ENCODE results near the gene ERC2.

Gene ERC2

DNA sequence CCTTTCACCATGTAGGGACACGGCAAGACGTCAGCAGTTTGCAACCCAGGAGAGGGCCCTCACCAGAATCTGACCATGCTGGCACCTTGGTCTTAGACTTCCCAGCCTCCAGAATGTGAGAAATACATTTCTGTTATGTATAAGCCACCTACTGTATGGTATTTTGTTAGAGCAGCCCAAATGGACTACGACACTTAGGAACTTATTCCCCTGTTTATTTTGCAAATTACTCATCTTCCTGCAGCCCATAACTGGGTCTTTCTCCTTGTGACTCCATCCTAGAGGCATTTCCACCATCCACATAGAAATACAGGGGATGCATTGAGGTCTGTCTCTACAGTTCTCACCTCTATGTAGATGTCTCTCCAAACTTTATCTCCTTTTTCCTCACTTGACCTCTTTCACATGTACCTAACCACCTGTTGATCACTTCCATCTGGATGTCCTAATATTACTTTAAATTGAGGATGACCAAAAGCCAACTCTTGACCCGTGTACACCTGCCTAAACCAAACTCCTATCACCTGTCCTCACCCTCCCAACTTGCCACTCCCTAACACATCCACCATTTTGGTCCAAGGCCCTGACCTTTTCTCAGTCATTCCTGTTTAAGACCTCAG, 575.1 kb downstream of the ERC2 start:
- DNase-seq = no peak

DNA sequence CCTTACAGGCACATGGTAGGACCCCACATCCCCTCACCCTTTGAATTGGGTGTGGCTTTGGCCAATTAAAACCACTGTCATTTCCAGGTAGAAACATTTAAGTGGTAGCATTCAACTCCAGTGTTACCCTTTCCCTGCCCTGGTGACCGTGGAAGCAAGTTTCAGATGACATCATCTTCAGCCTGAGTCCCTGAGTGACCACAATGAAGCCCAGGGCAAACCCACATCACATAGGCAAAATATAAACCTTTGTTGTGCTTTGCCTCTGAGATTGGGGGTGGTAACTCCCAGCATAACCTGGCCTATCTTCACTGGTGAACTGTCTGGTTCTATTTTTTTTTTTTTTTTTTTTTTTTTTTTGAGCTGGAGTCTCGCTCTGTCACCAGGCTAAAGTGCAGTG, 577.2 kb downstream of the ERC2 start:
- no peak for DNase-seq

- peak in 4 of 56 donors; percentile 1 to 10 (median 3) for DNase-seq
These were observed 579.9 kb downstream of the ERC2 start for GRCh38 chr3:55888282-55888885.

GRCh38 chr3:55885721-55886120, 582.5 kb downstream of the ERC2 start:
- no peak for DNase-seq

DNA sequence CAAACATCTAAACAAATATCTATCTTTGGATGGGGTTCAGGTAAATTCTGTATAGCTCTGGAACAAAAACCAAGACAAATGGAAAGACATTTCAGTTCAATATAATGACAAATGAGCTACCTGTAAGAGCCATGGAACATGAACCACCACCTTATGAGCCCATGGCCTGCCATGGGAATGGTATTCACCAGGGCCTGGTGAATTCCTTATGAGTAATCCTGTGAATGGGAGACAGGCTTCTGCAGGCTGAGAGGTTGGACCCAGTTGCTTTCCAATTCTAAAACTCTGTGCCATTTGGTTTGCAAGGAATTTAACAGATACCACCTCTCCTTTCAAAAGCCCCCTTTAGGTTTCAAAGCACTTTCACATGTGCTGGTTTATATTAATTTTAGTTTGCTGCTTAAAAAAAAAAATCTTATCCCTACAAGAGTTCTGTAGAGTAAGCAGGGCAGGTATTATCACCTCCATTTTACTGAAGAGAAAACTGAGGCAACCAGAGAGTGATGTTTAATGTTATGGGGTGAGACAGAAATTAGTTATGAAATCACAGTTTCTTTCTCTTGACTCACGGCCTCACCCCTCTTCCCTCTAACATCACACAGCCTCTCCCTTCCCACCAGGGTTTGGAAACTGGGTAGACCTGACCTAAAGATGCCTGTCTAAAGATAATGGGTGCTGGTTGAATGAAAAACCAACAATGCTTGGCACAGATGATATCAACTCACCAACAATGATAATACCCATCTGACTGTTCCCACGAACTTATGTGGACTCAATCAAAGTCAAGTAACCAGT, 583.6 kb downstream of the ERC2 start:
- DNase-seq = no peak

DNA sequence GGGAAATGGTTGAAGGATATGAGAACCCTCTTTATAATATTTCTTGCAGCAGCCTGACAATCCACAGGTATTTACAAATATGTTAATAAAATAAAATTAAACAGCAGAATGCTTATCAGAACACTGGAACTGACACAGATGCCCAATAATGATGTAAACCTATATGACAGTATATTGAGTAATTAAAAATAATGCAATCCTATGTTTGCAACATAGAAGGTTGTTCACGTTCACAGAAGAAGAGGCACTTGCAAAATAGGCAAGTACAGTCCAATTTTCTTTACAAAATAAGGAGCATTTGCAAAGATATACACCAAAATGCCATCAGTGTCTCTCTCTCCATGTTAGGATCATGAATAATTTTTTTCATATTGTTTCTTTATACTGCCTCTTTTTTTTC, 584.2 kb downstream of the ERC2 start:
- no peak for DNase-seq

- no peak for DNase-seq
These were observed 586.3 kb downstream of the ERC2 start for GRCh38 chr3:55882006-55882405.

- DNase-seq = no peak
These were observed 587.9 kb downstream of the ERC2 start for GRCh38 chr3:55880357-55880756.

GRCh38 chr3:55879901-55880331, 588.4 kb downstream of the ERC2 start:
- DNase-seq = no peak

- DNase-seq = no peak
These were observed 590.6 kb downstream of the ERC2 start for GRCh38 chr3:55877703-55878102.

- DNase-seq = no peak
These were observed 591.7 kb downstream of the ERC2 start for GRCh38 chr3:55876560-55876959.

- DNase-seq = no peak
These were observed 593.2 kb downstream of the ERC2 start for GRCh38 chr3:55875113-55875512.

GRCh38 chr3:55873523-55874254, 594.6 kb downstream of the ERC2 start:
- DNase-seq = no peak

DNA sequence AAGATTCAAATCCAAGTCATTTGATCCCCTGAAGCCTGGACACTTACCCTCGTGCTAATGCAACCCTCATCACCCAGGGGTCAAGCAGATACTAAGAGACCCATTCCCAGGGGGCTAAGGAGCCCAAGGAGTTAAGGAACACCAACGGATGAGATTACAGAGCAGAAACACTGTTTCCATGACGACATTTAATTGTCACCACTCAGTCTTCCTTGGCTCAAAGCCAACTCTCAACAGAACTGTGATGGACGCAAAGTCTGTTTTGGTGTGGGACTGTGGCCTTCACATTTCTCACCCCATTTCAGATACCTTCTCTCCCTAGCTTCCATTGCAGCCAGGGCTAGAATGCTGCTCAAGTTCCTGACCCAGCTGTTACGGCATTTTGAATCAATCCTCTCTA, 597.7 kb downstream of the ERC2 start:
- no peak for DNase-seq

DNA sequence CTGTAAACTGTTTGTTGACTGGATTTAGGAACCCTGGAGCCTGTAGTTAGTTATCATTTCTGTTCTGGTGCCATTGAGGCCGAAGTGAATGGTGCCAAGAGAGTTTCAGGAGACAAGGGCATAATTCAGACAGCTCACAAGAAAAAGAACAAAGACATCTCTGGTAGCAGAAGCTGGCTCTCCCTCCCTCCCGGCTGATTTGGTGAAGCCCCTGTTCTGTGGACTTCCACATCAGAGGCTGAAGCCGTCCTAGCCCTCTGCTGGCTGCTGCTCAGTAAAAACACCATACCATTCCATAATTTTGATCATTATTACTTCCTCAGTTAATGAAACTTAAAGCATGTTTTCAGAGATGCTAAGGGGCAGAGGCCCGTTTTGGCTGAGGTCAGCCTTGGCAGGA, 599.9 kb downstream of the ERC2 start:
- peak in 33 of 56 donors; percentile 2 to 56 (median 28) for DNase-seq

GRCh38 chr3:55863028-55863427, 605.2 kb downstream of the ERC2 start:
- no peak for DNase-seq

DNA sequence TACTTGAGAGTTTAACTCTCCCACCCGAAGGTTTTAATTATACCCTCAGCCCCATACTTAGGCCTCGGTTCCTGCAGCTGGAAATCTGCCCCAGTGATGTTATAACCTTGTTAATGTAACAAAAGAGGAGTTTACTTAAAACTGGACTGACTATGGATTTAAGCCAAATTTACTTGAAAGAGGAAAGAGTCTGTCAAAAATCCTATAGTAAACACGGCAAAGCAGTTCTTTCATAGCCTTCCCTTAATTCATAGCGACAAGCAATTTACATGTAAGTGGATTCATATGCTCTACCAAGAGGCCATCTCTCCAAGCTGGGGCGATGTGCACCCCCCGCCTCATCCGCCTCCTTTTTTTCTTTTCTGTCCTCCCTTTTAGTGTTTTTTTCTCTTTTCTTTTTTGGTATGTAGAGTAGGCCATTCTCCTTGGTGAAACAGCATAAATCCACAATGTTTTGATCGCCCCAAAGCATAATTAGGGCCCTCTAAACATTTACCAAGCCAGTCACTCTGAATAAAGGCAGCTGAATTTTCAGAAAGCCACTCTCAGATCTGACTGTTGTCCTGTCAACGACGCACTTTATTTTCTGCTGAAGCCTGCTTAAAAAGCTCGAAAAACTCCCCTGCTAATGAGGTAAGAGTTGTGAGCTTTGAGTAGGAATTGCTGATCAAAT, 608.1 kb downstream of the ERC2 start:
- no peak for DNase-seq

- DNase-seq = no peak
These were observed 609.0 kb downstream of the ERC2 start for GRCh38 chr3:55859305-55859704.

DNA sequence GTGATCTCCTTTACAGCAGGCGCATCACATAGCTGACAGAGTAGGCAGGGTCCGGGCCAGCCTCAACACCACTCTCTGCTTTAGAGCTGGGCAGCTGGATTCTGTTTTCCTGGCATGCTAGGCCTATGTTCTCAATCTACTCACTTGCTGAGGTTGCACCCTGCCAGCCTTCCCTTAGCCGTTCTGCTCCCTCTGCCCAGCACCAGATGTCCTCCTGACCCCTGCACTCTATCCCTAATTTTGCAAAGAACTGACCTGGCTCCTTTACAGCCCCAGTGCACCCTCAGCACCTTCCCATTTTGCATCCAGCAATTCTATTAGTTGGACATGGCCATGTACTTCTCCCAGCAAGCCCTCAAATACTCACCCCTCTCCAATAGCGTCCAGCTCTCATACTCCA, 609.5 kb downstream of the ERC2 start:
- DNase-seq = no peak

DNA sequence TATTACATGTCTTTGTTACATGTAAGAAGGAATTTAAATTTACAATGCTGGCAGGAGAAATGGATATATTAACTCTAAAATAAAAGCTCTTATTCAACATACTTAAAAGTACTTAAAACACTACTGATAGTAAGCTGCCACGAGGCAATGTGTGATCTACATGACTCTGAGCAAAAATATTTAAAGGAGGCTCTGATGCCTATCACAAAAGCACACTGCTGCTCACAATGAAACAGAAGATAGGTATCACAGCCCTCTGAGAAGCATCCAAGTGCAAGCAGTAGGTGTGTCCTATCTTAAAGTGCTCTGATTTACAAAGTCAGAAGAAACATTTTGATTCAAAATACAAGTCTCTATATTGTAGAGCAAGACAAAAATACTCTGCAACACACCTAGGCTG, 610.0 kb downstream of the ERC2 start:
- DNase-seq = no peak

GRCh38 chr3:55857633-55858032, 610.6 kb downstream of the ERC2 start:
- DNase-seq = no peak
